ENCODE measurements around the gene AGGF1.

The AGGF1 gene

DNA sequence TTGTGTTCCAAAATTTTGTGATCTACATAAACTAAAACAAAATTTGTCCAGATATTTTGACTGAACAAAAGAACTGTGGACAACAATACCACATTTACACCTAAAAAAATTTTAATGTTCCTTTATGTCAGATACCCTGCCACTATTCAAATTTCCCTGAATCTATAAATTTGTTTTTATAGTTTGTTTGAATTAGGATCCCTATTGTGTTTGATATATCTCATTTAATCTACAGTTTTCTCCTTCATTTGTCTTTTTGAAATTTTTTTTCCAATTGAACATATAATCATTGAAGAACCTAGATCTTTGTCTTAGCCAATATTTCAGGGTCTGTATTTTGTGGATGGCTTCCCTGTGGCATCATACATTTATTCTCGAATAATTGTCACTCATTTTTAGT, 5.7 kb downstream of the AGGF1 start:
- no peak for DNase-seq (ENCODE audit: low read depth, low spot score)
- in situ Hi-C loops (cut with HindIII; ENCODE audit: low sequenced_read_pairs) = no loop called here
- H3K4me3 ChIP-seq (ENCODE audit: low read depth, low read length) = no peak overlapping the region
- TF ChIP-seq, protein P1, sequence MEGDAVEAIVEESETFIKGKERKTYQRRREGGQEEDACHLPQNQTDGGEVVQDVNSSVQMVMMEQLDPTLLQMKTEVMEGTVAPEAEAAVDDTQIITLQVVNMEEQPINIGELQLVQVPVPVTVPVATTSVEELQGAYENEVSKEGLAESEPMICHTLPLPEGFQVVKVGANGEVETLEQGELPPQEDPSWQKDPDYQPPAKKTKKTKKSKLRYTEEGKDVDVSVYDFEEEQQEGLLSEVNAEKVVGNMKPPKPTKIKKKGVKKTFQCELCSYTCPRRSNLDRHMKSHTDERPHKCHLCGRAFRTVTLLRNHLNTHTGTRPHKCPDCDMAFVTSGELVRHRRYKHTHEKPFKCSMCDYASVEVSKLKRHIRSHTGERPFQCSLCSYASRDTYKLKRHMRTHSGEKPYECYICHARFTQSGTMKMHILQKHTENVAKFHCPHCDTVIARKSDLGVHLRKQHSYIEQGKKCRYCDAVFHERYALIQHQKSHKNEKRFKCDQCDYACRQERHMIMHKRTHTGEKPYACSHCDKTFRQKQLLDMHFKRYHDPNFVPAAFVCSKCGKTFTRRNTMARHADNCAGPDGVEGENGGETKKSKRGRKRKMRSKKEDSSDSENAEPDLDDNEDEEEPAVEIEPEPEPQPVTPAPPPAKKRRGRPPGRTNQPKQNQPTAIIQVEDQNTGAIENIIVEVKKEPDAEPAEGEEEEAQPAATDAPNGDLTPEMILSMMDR (IDR thresholded peaks at IDR 0.05; ENCODE audit: low read depth, low read length) = no peak

DNA sequence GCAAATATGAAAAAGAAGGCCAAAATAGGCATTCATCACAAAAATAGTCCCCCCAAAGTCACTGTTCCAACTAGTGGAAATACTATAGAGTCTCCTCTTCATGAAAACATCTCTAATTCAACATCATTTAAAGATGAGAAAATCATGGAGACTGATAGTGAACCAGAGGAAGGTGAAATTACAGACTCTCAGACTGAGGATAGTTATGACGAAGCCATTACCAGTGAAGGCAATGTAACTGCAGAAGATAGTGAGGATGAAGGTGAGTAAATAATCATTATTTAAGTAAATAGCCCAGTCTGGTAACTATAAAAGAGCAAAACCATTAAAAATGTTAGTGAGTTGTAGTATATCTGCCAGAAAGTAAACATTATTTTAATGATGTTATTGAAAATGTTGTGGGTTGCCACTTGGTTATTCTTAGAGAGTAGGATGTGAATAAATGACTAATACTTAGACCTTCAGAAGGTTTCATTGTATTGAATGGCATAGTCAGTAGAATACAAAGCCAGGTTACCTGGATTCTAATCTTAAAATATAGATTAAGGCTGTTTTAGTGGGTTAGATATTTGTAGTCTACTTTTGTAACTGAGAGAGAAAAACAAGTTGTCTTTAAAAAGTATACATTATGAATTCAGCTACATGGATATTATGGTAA, 16.3 kb downstream of the AGGF1 start:
- in situ Hi-C loops (cut with HindIII; ENCODE audit: low sequenced_read_pairs) = no loop called here
- TF ChIP-seq, protein P1 (IDR thresholded peaks at IDR 0.05; ENCODE audit: low read depth, low read length) = no peak
- DNase-seq (ENCODE audit: low read depth, low spot score) = no peak
- no peak overlapping the region for H3K4me3 ChIP-seq (ENCODE audit: low read depth, low read length)

DNA sequence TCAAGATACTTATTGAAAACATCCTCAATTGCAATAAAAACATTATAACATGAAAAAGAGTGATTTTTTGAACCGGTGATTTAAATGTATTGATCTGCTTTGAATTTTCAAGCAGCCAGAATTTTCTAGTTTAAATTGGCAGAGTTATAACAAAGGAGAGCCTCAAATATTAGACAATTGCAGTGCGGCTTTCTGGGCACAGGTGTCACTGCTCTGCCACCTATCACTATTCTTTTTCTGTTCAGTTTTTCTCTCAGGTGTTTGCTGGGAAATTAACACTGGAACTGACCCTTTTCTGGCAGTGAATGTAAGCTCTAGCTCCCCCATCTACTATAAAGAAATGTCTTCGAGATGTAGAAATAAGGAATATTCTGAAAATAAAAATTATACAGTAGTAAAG, 33.8 kb downstream of the AGGF1 start:
- no peak for DNase-seq (ENCODE audit: low read depth, low spot score)
- H3K4me3 ChIP-seq (ENCODE audit: low read depth, low read length) = no peak overlapping the region
- in situ Hi-C loops (cut with HindIII; ENCODE audit: low sequenced_read_pairs) = no loop called here
- TF ChIP-seq, protein P1 (IDR thresholded peaks at IDR 0.05; ENCODE audit: low read depth, low read length) = no peak

DNA sequence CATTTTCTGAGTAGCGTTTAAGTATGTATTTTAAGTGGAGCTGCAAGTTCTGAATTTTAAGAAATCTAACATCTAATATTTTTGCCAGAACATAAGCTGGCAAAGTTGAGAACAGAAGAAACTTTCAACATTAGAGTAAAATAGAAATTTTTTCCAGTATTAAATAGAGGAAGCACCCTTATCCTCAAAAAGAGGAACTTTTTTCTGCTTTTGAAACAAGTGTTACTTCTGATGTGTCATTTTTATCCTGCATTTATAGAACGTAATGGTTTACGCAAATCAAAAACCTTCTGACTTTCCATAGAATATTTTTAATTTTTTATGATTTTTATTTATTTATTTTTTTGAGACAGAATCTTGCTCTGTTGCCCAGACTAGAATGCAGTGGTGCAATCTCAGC, 35.1 kb downstream of the AGGF1 start:
- DNase-seq (ENCODE audit: low read depth, low spot score) = no peak
- H3K4me3 ChIP-seq (ENCODE audit: low read depth, low read length) = no peak overlapping the region
- in situ Hi-C loops (cut with HindIII; ENCODE audit: low sequenced_read_pairs) = no loop called here
- TF ChIP-seq, protein P1 (IDR thresholded peaks at IDR 0.05; ENCODE audit: low read depth, low read length) = no peak

DNA sequence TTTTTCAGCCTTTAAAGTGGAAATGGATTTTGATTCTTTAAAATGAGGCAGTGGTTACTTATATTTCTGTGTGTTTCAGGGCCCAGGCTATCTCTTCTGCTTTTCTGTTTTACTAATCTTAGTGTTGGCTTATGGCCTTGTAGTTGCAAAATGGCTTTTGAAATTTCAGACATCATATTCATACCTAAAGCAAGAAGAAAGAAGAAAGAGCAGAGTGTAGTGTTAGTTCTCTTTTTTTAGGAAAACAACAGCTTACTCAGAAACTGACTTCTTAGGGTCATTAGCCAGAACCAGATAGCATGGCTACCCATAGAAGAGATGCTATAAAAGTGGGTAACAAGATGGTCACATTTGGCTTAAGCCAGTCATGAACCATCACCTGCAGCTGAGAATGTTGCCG, 36.0 kb downstream of the AGGF1 start:
- H3K4me3 ChIP-seq (ENCODE audit: low read depth, low read length) = no peak overlapping the region
- in situ Hi-C loops (cut with HindIII; ENCODE audit: low sequenced_read_pairs) = no loop called here
- TF ChIP-seq, protein P1 (IDR thresholded peaks at IDR 0.05; ENCODE audit: low read depth, low read length) = no peak
- DNase-seq (ENCODE audit: low read depth, low spot score) = no peak

DNA sequence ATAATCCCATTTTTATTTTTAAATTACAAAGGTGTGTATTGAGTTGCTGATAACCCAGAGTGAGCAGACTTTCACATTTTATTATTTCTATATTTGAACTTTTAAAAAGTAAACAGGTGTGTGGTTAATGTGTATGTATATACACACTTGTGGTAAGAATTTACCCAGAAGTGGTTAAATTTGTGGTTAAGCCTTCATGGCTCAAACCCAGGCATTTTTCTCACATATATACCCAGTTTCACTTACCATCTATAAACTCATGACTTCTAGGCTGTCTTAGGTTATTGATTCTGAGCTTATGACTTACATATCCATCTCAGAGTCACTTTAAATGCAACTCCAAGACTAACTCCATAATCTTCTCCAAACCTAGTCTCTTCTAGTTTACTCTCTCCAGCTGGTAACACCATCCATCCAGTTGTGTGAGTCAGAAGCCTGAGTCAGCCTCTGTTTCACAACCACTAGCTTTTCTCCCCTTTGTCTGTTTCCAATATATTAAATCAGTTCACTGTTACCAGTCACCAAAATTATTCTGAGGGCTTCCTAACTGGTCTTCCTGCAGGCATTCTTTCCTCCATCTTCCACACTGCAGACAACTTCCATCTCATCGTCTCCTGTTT, 36.7 kb downstream of the AGGF1 start:
- H3K4me3 ChIP-seq (ENCODE audit: low read depth, low read length) = no peak overlapping the region
- in situ Hi-C loops (cut with HindIII; ENCODE audit: low sequenced_read_pairs) = no loop called here
- DNase-seq (ENCODE audit: low read depth, low spot score) = peak; percentile 84
- TF ChIP-seq, protein P1 (IDR thresholded peaks at IDR 0.05; ENCODE audit: low read depth, low read length) = no peak
